ENCODE results near the gene PPFIA4. TPM values are rescaled to one million over a fixed set of nuclear protein-coding genes. Genes with fewer than 3 reads are reported as not detected.

Gene PPFIA4
- total and polyA plus RNA-seq, 4 donors: 0.30 to 5.1 (median 0.95) TPM

GRCh38 chr1:203099805-203100515, 73.7 kb downstream of the PPFIA4 start:
- H3K27me3 ChIP-seq (ENCODE audit: control insufficient read depth in 3 of 3, insufficient read depth in 3 of 3, low read length in 2 of 3): no peaks in the 10 kb centered on the region
- peaks cover 0 to 5% (median 2%) of the 10 kb centered on the region in 4 donors for H3K9me3 ChIP-seq (ENCODE audit: control insufficient read depth in 4 of 4, insufficient read depth in 3 of 4, low read length in 3 of 4)
- H3K4me3 ChIP-seq: no peak overlapping the region
- WGBS, 2 donors: 85 to 90% methylated on average over 7 of the region's 7 CpGs
- ATAC-seq (ENCODE audit: insufficient read depth, low FRiP score) (no peak), DNase-seq (no peak)
- TF ChIP-seq, protein P1, sequence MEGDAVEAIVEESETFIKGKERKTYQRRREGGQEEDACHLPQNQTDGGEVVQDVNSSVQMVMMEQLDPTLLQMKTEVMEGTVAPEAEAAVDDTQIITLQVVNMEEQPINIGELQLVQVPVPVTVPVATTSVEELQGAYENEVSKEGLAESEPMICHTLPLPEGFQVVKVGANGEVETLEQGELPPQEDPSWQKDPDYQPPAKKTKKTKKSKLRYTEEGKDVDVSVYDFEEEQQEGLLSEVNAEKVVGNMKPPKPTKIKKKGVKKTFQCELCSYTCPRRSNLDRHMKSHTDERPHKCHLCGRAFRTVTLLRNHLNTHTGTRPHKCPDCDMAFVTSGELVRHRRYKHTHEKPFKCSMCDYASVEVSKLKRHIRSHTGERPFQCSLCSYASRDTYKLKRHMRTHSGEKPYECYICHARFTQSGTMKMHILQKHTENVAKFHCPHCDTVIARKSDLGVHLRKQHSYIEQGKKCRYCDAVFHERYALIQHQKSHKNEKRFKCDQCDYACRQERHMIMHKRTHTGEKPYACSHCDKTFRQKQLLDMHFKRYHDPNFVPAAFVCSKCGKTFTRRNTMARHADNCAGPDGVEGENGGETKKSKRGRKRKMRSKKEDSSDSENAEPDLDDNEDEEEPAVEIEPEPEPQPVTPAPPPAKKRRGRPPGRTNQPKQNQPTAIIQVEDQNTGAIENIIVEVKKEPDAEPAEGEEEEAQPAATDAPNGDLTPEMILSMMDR (IDR thresholded peaks at IDR 0.05; ENCODE audit: control extremely low read depth, extremely low read depth): no peak
- H3K36me3 ChIP-seq (ENCODE audit: control insufficient read depth in 4 of 4, insufficient read depth in 4 of 4, low read length in 4 of 4): no peaks in the 10 kb centered on the region
- H3K9ac ChIP-seq (ENCODE audit: insufficient read depth in 1 of 2, low read length in 2 of 2): no peak overlapping the region
- H3K27ac ChIP-seq (ENCODE audit: low read depth in 1 of 2, low read length in 1 of 2): no peak overlapping the region
- H3K4me1 ChIP-seq (ENCODE audit: control insufficient read depth in 5 of 5, insufficient read depth in 5 of 5, low read length in 5 of 5): no peaks in the 10 kb centered on the region

- TF ChIP-seq, protein P1 (IDR thresholded peaks at IDR 0.05; ENCODE audit: control extremely low read depth, extremely low read depth): no peak
- DNase-seq: no peak
These were observed 74.2 kb downstream of the PPFIA4 start for GRCh38 chr1:203100516-203100869.

DNA sequence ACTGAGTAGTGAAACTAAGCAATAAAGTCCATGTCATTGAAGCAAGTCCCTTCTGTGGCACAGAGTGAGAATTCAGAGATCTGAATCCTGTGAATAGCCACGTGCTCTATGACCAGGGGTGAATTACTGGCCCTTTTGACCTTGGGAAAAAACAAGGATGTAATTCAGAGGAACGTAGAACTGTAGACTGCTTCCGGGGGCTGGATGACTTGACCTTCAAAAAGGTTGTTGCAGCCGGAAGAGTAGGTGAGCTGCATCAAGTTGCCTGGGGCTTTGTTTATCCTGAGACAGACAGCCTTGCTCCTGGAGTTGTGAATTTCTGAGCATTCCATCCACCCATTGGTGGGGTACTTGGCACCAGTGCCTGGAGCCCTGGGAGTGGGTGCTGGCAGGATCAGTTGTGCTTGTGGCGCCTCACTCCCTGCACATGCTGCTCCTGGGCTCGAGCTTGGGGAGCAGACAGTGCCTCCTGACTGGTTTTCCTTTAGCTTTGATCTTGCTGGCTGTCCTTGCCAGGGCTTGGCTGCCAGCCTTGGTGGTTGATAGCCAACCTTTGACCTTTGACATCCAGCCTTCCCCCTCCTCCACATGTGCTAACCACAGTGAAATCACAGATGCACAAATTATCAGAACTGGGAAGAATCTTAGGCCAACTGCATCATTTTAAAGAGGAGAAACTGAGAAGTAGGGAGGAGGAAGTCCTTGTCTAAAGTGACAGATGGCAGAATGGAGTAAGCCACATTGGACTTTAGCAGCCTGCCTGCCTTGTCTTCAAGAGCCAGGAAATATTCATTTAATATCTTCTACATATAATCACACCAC, 75.7 kb downstream of the PPFIA4 start:
- Histone ChIP-seq H3K4me1 (ENCODE audit: control insufficient read depth in 5 of 5, insufficient read depth in 5 of 5, low read length in 5 of 5) (no peaks in the 10 kb centered on the region), H3K9me3 (ENCODE audit: control insufficient read depth in 4 of 4, insufficient read depth in 3 of 4, low read length in 3 of 4) (peaks cover 0 to 2% (median 0%) of the 10 kb centered on the region in 4 donors), H3K4me3 (no peak overlapping the region), H3K9ac (ENCODE audit: insufficient read depth in 1 of 2, low read length in 2 of 2) (no peak overlapping the region), H3K36me3 (ENCODE audit: control insufficient read depth in 4 of 4, insufficient read depth in 4 of 4, low read length in 4 of 4) (no peaks in the 10 kb centered on the region), H3K27me3 (ENCODE audit: control insufficient read depth in 3 of 3, insufficient read depth in 3 of 3, low read length in 2 of 3) (no peaks in the 10 kb centered on the region), H3K27ac (ENCODE audit: low read depth in 1 of 2, low read length in 1 of 2) (no peak overlapping the region)
- no peak for ATAC-seq (ENCODE audit: insufficient read depth, low FRiP score)
- 72 to 81% methylated on average over 6 of the region's 6 CpGs for WGBS, 2 donors
- no peak for DNase-seq
- TF ChIP-seq, protein P1 (IDR thresholded peaks at IDR 0.05; ENCODE audit: control extremely low read depth, extremely low read depth): no peak

More at GRCh38 chr1:203100516-203100869, 74.2 kb downstream of the PPFIA4 start:
- ATAC-seq (ENCODE audit: insufficient read depth, low FRiP score): no peak
- H3K4me3 ChIP-seq: no peak overlapping the region
- H3K9ac ChIP-seq (ENCODE audit: insufficient read depth in 1 of 2, low read length in 2 of 2): no peak overlapping the region
- H3K4me1 ChIP-seq (ENCODE audit: control insufficient read depth in 5 of 5, insufficient read depth in 5 of 5, low read length in 5 of 5): no peaks in the 10 kb centered on the region
- no peaks in the 10 kb centered on the region for H3K27me3 ChIP-seq (ENCODE audit: control insufficient read depth in 3 of 3, insufficient read depth in 3 of 3, low read length in 2 of 3)
- no peak overlapping the region for H3K27ac ChIP-seq (ENCODE audit: low read depth in 1 of 2, low read length in 1 of 2)
- peaks cover 0 to 5% (median 0%) of the 10 kb centered on the region in 4 donors for H3K9me3 ChIP-seq (ENCODE audit: control insufficient read depth in 4 of 4, insufficient read depth in 3 of 4, low read length in 3 of 4)
- no peaks in the 10 kb centered on the region for H3K36me3 ChIP-seq (ENCODE audit: control insufficient read depth in 4 of 4, insufficient read depth in 4 of 4, low read length in 4 of 4)
